ENCODE data around the gene HOXB1. TPM values are rescaled to one million over a fixed set of nuclear protein-coding genes. Genes with fewer than 3 reads are reported as not detected.

HOXB1 gene
- total RNA-seq, 1 donor from 2014 or later, result not detected

DNA sequence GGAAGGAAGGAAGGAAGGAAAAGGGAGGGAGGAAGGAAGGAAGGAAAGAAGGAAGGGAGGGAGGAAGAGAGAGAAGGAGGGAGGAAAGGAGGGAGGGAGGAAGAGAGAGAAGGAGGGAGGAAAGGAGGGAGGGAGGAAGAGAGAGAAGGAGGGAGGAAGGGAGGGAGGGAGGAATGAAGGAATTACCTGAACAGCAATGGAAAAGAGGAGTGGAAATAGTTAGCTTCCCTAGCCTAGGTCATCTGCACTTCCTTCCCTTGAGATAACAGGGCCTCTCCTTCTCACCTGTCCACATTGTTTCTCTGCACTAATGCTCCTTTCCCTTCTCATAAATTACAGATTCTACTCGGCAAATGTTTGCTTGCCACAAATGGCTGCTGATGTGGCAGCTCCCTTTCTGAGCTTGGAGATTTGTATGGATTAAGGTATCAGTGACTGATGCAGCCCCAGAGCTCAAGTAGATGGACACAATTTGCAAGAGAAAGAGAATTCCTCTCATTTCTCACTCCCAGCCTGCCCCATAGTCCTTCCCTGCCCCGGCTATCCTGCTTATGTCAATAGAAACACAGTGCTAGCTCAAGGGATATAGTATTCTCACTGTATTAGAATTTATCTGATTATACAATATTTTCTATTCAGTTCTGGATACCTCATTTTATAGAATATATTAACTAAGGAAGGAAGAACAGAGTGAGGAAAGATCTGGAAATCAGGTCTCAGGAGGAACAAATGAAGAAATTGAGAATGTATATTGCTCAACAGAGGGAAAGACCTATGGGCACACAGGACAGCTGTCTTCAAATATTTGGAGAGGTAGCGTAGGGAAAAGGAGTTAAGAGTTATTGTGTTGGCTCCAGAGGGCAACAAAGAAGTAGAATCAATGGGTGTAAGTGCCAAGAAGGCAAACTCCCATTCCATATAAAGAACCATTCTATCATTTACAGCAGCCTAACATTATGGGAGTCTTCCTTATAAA, 14.6 kb downstream of the HOXB1 start:
- TF ChIP-seq, protein P1, sequence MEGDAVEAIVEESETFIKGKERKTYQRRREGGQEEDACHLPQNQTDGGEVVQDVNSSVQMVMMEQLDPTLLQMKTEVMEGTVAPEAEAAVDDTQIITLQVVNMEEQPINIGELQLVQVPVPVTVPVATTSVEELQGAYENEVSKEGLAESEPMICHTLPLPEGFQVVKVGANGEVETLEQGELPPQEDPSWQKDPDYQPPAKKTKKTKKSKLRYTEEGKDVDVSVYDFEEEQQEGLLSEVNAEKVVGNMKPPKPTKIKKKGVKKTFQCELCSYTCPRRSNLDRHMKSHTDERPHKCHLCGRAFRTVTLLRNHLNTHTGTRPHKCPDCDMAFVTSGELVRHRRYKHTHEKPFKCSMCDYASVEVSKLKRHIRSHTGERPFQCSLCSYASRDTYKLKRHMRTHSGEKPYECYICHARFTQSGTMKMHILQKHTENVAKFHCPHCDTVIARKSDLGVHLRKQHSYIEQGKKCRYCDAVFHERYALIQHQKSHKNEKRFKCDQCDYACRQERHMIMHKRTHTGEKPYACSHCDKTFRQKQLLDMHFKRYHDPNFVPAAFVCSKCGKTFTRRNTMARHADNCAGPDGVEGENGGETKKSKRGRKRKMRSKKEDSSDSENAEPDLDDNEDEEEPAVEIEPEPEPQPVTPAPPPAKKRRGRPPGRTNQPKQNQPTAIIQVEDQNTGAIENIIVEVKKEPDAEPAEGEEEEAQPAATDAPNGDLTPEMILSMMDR (IDR thresholded peaks at IDR 0.05; ENCODE audit: unreplicated experiment), result no peak

DNA sequence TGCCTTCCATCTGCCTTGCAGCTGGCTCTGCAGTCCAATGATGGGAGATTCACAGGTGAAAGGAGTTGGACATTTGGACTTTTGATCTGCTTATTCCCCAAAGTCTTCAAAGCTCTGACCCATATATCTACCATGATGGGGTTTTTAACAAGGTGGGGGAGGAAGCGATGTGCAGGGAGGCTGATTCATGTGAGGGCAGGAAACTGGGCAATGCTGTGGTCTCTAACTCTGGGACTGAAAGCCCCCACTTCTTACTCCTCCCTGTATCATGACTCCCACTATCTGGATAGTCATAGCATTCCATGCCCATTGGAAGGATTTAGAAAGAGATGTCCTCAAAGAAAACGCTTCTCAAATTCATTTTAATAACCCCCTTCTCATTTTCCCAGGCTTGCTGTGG, 16.3 kb downstream of the HOXB1 start:
- peaks cover 2% of the 10 kb centered on the region for H3K27me3 Mint-ChIP-seq (ENCODE audit: unreplicated experiment)
- no peaks in the 10 kb centered on the region for H3K4me1 Mint-ChIP-seq (ENCODE audit: unreplicated experiment)
- TF ChIP-seq, protein P1 (IDR thresholded peaks at IDR 0.05; ENCODE audit: unreplicated experiment), result no peak

More for the DNA sequence above, 14.6 kb downstream of the HOXB1 start:
- Mint-ChIP-seq H3K4me3 (ENCODE audit: unreplicated experiment) (no peak overlapping the region), H3K4me1 (ENCODE audit: unreplicated experiment) (peaks cover 5% of the 10 kb centered on the region), H3K9me3 (ENCODE audit: unreplicated experiment) (no peaks in the 10 kb centered on the region), H3K27ac (ENCODE audit: unreplicated experiment) (no peak overlapping the region), H3K36me3 (ENCODE audit: low read depth, unreplicated experiment) (no peaks in the 10 kb centered on the region), H3K27me3 (ENCODE audit: unreplicated experiment) (peaks cover 2% of the 10 kb centered on the region)
- DNase-seq (ENCODE audit: low spot score), result no peak

DNA sequence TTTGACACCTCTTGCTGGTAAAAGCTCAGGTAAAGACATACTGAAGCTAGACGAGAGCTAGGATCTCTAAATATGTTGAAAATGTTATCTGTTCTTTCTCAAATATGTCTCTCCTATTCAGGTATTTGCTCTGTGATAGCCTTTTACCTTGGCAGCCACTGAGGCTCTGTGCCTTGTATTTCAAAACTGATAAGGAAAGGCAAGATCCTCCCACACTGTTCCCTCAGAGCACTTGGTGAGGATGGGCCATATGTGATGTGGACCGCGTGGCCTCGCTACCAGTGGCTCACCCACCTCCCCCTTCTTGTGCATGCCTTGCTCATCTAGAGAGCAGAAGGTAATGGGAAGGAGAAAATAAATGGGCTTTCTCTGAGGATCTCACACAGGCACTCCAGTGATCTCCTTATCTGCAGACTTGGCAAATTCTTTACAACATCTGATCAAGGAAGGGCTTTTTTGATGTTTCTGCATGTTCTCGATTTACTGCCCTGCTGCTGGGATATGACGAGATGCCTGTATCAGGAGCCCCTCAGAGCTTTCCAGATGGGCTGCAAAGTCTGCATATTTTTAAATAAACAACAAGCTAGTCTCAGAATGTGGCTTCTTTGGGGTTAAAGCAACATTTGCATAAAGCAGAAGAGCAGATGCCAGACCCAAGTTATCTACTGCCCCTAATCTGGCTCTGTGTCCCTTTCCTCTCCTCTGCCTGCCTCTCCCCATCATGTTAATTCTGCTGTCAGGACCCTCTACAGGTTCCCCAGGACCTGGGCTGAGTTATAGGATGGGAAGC, 16.9 kb downstream of the HOXB1 start:
- H3K27me3 Mint-ChIP-seq (ENCODE audit: unreplicated experiment), result no peaks in the 10 kb centered on the region
- DNase-seq (ENCODE audit: low spot score), result no peak

More for the DNA sequence above, 16.3 kb downstream of the HOXB1 start:
- Mint-ChIP-seq H3K27ac (ENCODE audit: unreplicated experiment) (no peak overlapping the region), H3K9me3 (ENCODE audit: unreplicated experiment) (no peaks in the 10 kb centered on the region), H3K36me3 (ENCODE audit: low read depth, unreplicated experiment) (no peaks in the 10 kb centered on the region), H3K4me3 (ENCODE audit: unreplicated experiment) (no peak overlapping the region)
- no peak for DNase-seq (ENCODE audit: low spot score)

DNA sequence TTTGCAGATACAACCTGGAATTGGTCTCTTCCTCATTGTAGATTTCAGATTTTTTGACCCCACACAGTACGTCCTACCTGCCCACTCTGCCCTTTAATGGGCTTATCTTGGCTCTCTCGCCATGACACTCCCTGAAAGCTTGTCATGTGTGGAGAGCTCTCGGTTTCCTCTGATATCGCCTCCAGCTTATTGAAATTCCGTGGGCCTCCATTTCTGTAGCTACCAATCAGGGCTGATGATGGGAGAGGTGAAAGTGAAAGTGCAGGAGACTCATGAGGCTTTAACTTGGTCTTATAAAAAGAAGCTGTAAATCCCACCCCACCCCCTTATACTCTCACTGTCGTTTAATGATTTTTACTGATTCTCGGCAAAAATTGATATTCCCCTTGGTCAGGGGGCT, 17.7 kb downstream of the HOXB1 start:
- Mint-ChIP-seq H3K27ac (ENCODE audit: unreplicated experiment) (no peak overlapping the region), H3K36me3 (ENCODE audit: low read depth, unreplicated experiment) (no peaks in the 10 kb centered on the region), H3K9me3 (ENCODE audit: unreplicated experiment) (no peaks in the 10 kb centered on the region), H3K27me3 (ENCODE audit: unreplicated experiment) (no peaks in the 10 kb centered on the region), H3K4me3 (ENCODE audit: unreplicated experiment) (no peak overlapping the region), H3K4me1 (ENCODE audit: unreplicated experiment) (no peaks in the 10 kb centered on the region)
- no peak for DNase-seq (ENCODE audit: low spot score)
- TF ChIP-seq, protein P1 (IDR thresholded peaks at IDR 0.05; ENCODE audit: unreplicated experiment), result no peak

More for the DNA sequence above, 16.9 kb downstream of the HOXB1 start:
- TF ChIP-seq, protein P1 (IDR thresholded peaks at IDR 0.05; ENCODE audit: unreplicated experiment), result no peak
- Mint-ChIP-seq H3K27ac (ENCODE audit: unreplicated experiment) (no peak overlapping the region), H3K36me3 (ENCODE audit: low read depth, unreplicated experiment) (no peaks in the 10 kb centered on the region), H3K4me1 (ENCODE audit: unreplicated experiment) (no peaks in the 10 kb centered on the region), H3K9me3 (ENCODE audit: unreplicated experiment) (no peaks in the 10 kb centered on the region), H3K4me3 (ENCODE audit: unreplicated experiment) (no peak overlapping the region)
